Measurements from ENCODE around the gene DNAJB13.

GRCh38 chr11:74017631-74018030, 66.8 kb downstream of the DNAJB13 start:
- TF ChIP-seq CTCF (IDR thresholded peaks at IDR 0.05; ENCODE audit: insufficient read depth, low read depth, low read length) (no peak), EZH2 (IDR thresholded peaks at IDR 0.05; ENCODE audit: insufficient read depth, low read length) (no peak)
